ENCODE results near the gene TNF. TPM values are rescaled to one million over a fixed set of nuclear protein-coding genes. Genes with fewer than 3 reads are reported as not detected.
A peak's percentile ranks its signal among the peaks of the same experiment; 100 is the strongest.

The TNF gene
- total and polyA plus RNA-seq, 10 donors: 5.5 to 18.3 (median 12.5) TPM

DNA sequence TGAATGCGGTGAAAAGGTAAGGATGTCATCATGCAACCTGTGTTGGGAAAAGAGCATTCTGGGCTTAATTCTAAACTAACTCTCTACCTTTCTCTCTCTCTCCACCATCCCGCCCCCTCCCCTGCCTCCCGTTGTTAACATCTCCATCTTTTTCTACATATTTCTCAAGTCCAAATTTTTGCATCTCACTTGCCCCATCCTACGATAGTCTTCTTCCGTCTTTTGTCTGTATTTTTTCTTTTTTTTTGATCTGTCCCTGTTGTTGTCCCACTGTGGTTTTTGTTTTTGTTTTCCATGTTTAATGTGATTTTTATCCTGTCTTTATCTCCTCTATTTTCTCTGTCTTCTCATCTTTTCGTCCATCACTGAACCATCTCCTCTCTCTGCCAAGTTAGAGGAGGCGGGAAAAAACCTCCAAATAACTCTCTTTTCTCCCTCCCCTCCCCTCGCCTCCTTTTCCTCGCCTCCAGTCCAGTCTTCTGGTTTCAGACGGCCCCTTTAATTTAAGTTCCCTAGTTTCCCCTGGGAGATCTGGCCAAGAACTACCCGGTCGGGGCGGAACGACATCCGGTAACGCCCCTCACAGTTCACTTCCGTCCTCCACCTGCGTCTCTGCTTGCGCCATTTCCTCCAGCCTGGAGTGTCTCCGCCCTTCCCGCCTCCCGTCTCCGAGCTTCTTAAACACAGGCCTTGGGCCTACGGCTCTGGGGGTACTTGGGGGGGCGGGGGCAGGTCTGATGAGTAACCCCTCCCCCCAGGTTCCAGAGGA, 28.2 kb upstream of the TNF start, which contains the start of gene NFKBIL1:
Gene NFKBIL1 (plus strand): TSS at position 651 of the 769 bp plus-strand sequence. CDS start 87 bp downstream, at position 738.
- WGBS, 5 donors: 0 to 1% (median 1%) methylated on average over 25 of the region's 25 CpGs
- DNase-seq: peak; percentile 97
- peaks cover 0 to 25% (median 5%) of the 10 kb centered on the region in 6 donors for H3K36me3 ChIP-seq
- H3K27ac ChIP-seq: peak within 1 kb of the TSS; percentile 69 to 92 (median 87)
- no peak for TF ChIP-seq POLR2A (IDR thresholded peaks at IDR 0.05)
- TF ChIP-seq POLR2AphosphoS5 (IDR thresholded peaks at IDR 0.05): peak; percentile 85 to 95 (median 91)
- TF ChIP-seq, protein P1, sequence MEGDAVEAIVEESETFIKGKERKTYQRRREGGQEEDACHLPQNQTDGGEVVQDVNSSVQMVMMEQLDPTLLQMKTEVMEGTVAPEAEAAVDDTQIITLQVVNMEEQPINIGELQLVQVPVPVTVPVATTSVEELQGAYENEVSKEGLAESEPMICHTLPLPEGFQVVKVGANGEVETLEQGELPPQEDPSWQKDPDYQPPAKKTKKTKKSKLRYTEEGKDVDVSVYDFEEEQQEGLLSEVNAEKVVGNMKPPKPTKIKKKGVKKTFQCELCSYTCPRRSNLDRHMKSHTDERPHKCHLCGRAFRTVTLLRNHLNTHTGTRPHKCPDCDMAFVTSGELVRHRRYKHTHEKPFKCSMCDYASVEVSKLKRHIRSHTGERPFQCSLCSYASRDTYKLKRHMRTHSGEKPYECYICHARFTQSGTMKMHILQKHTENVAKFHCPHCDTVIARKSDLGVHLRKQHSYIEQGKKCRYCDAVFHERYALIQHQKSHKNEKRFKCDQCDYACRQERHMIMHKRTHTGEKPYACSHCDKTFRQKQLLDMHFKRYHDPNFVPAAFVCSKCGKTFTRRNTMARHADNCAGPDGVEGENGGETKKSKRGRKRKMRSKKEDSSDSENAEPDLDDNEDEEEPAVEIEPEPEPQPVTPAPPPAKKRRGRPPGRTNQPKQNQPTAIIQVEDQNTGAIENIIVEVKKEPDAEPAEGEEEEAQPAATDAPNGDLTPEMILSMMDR (IDR thresholded peaks at IDR 0.05 in 8 of 11, conservative IDR thresholded peaks at IDR 0.05 in 3 of 11): peak in 2 of 11 experiments; percentile 7 to 11
- peak within 1 kb of the TSS; percentile 34 to 73 (median 40) for H3K4me3 ChIP-seq
- no peaks in the 10 kb centered on the region for H3K9me3 ChIP-seq
- intact Hi-C loops (cut with DNase I; ENCODE audit: low total_unique reads): loop anchor here (2.0 kb wide), 1 partner anchor 52 kb away; no protein-coding TSS in a partner anchor
- H3K27me3 ChIP-seq (replicated peaks in 1 of 7): no peaks in the 10 kb centered on the region
- H3K4me1 ChIP-seq: peaks cover 23 to 76% (median 62%) of the 10 kb centered on the region in 6 donors

DNA sequence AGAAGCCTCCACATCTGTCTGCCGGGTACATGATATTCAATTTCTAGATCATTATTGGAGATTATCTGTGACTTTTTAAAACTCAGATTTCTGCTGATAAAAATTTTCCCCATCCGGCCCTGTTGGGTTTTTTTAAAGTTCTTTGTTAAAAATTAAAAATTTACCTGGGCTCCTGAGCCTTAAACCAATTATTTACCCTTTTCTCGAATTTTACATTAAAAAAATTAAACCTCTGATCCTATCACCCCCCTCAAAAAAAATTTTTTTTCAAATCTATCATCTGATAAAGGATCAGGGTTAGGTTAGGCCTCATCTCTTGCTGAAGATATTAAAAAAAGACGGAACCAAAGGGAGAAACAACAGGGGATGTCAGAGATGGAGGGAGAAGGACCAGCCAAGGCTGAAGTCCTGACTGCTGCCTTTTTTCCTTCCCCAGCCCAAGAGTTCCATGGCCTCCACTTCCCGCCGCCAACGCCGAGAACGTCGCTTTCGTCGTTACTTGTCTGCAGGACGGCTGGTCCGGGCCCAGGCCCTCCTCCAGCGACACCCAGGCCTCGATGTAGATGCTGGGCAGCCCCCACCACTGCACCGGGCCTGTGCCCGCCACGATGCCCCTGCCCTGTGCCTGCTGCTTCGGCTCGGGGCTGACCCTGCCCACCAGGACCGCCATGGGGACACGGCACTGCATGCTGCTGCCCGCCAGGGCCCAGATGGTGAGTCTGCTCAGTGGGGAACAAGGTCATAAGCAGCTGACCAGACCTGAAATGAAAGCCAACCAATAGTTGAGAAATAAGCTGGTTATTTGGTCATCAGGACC, 27.4 kb upstream of the TNF start:
- Histone ChIP-seq H3K4me3 (peak overlapping the region; percentile 34 to 73 (median 40)), H3K27me3 (replicated peaks in 1 of 7) (no peaks in the 10 kb centered on the region), H3K4me1 (peaks cover 18 to 78% (median 61%) of the 10 kb centered on the region in 6 donors), H3K27ac (peak overlapping the region; percentile 69 to 92 (median 87)), H3K9me3 (no peaks in the 10 kb centered on the region), H3K36me3 (peaks cover 0 to 29% (median 5%) of the 10 kb centered on the region in 6 donors)
- intact Hi-C loops (cut with DNase I; ENCODE audit: low total_unique reads): loop anchor here (2.0 kb wide), 1 partner anchor 51 kb away; no protein-coding TSS in a partner anchor
- TF ChIP-seq, protein P1 (IDR thresholded peaks at IDR 0.05 in 8 of 11, conservative IDR thresholded peaks at IDR 0.05 in 3 of 11): no peak
- peak in 2 of 3 donors; percentile 13 to 23 for TF ChIP-seq POLR2AphosphoS5 (IDR thresholded peaks at IDR 0.05)
- peak; percentile 87 for DNase-seq
- WGBS, 5 donors: 72 to 81% (median 73%) methylated on average over 24 of the region's 24 CpGs

DNA sequence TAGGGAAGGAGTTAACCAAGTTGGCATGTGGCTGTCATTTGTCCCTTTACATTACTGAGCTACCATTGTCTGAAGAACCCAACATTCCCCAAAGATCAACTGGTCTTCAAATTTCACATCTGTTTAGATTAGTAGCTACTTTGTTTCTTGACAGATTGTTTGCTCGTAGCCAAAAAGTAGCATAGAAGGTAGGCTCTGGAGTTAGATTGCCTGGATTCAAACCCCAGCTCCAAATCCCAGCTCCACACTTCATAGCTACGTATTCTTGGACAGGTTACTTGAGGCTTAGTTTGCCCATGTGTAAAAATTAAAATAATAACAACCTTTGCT, 26.9 kb upstream of the TNF start:
- no peak for DNase-seq
- Histone ChIP-seq H3K9me3 (no peaks in the 10 kb centered on the region), H3K4me3 (peak overlapping the region in 3 of 8 donors; percentile 48 to 73 (median 51)), H3K27me3 (replicated peaks in 1 of 7) (no peaks in the 10 kb centered on the region), H3K27ac (peak overlapping the region; percentile 69 to 92 (median 87)), H3K36me3 (peaks cover 0 to 34% (median 5%) of the 10 kb centered on the region in 6 donors), H3K4me1 (peaks cover 17 to 78% (median 60%) of the 10 kb centered on the region in 6 donors)
- 89 to 95% (median 93%) methylated on average over 2 of the region's 2 CpGs for WGBS, 5 donors
- intact Hi-C loops (cut with DNase I; ENCODE audit: low total_unique reads): no loop called here
- TF ChIP-seq POLR2A (IDR thresholded peaks at IDR 0.05) (no peak), POLR2AphosphoS5 (IDR thresholded peaks at IDR 0.05) (no peak)
- TF ChIP-seq, protein P1 (IDR thresholded peaks at IDR 0.05 in 8 of 11, conservative IDR thresholded peaks at IDR 0.05 in 3 of 11): no peak
